H9 (cell line): ENCODE data around the gene FAM89B. TPM values are rescaled to one million over a fixed set of nuclear protein-coding genes. Genes with fewer than 3 reads are reported as not detected.

Experiments
- DNase-seq: peaks from one replicate; pipeline ENCODE4 v3.0.0-alpha.2; 2017
- H2AFZ ChIP-seq: one replicate; pipeline ENCODE4 v1.6.1; 2013; ENCODE audit warnings: mild to moderate bottlenecking, low read length, control low read depth, moderate library complexity
- H2AK5ac ChIP-seq: 2 replicates; pipeline ENCODE4 v1.6.1; 2013; ENCODE audit warnings: low read length, control low read depth, mixed read lengths; ENCODE audit not compliant: insufficient read length
- H2BK120ac ChIP-seq: one replicate; pipeline ENCODE4 v1.6.1; 2013; ENCODE audit warnings: low read depth, mild to moderate bottlenecking, low read length, control low read depth, inconsistent platforms; ENCODE audit not compliant: poor library complexity, severe bottlenecking
- H2BK12ac ChIP-seq: 2 replicates; pipeline ENCODE4 v1.6.1; 2013; ENCODE audit warnings: low read length, control low read depth, mixed read lengths, low read depth; ENCODE audit not compliant: insufficient read length
- H2BK15ac ChIP-seq: 2 replicates; pipeline ENCODE4 v1.6.1; 2013; ENCODE audit warnings: low read depth, low read length, control low read depth
- H2BK20ac ChIP-seq: one replicate; pipeline ENCODE4 v1.6.1; 2013; ENCODE audit warnings: low read depth, mild to moderate bottlenecking, low read length, control low read depth, inconsistent platforms; ENCODE audit not compliant: poor library complexity, severe bottlenecking
- H2BK5ac ChIP-seq: 2 replicates; pipeline ENCODE4 v1.6.1; 2013; ENCODE audit warnings: low read length, control low read depth, mixed read lengths; ENCODE audit not compliant: insufficient read length
- H3K14ac ChIP-seq: 2 replicates; pipeline ENCODE4 v1.6.1; 2013; ENCODE audit warnings: low read length, control low read depth; ENCODE audit not compliant: insufficient read depth
- H3K18ac ChIP-seq: 2 replicates; pipeline ENCODE4 v1.6.1; 2013; ENCODE audit warnings: low read depth, mild to moderate bottlenecking, mixed read lengths, low read length, control low read depth; ENCODE audit not compliant: insufficient read length
- H3K23ac ChIP-seq: 2 replicates; pipeline ENCODE4 v1.6.1; 2013; ENCODE audit warnings: low read length, control low read depth, mixed read lengths, low read depth; ENCODE audit not compliant: insufficient read length
- H3K23me2 ChIP-seq: 2 replicates; pipeline ENCODE4 v1.6.1; 2013; ENCODE audit warnings: low read depth, mild to moderate bottlenecking, mixed read lengths, low read length, control low read depth; ENCODE audit not compliant: insufficient read length, poor library complexity, severe bottlenecking
- H3K27ac ChIP-seq: 2 replicates; pipeline ENCODE4 v1.5.1; 2013; ENCODE audit warnings: low read length, control low read depth, mixed read lengths, low read depth; ENCODE audit not compliant: insufficient read length
- H3K27me3 ChIP-seq: 2 replicates; pipeline ENCODE4 v1.6.1; 2013; ENCODE audit warnings: low read length, control low read depth, inconsistent platforms; ENCODE audit not compliant: insufficient read depth
- H3K4ac ChIP-seq: 2 replicates; pipeline ENCODE4 v1.6.1; 2013; ENCODE audit warnings: low read depth, mild to moderate bottlenecking, control low read depth, inconsistent platforms, low read length, moderate library complexity
- H3K4me1 ChIP-seq: 2 replicates; pipeline ENCODE4 v1.6.1; 2013; ENCODE audit warnings: low read length, control low read depth, inconsistent platforms; ENCODE audit not compliant: insufficient read depth
- H3K4me2 ChIP-seq: 2 replicates; pipeline ENCODE4 v1.6.1; 2013; ENCODE audit warnings: low read length, control low read depth, mixed read lengths; ENCODE audit not compliant: insufficient read length, insufficient read depth
- H3K56ac ChIP-seq: 2 replicates; pipeline ENCODE4 v1.6.1; 2013; ENCODE audit warnings: low read depth, mild to moderate bottlenecking, mixed read lengths, low read length, control low read depth; ENCODE audit not compliant: insufficient read length
- H3K79me1 ChIP-seq: 2 replicates; pipeline ENCODE4 v1.6.1; 2013; ENCODE audit warnings: low read depth, mild to moderate bottlenecking, moderate library complexity, low read length, control low read depth, inconsistent platforms; ENCODE audit not compliant: insufficient read depth, poor library complexity, severe bottlenecking
- H3K79me2 ChIP-seq: 2 replicates; pipeline ENCODE4 v1.6.1; 2013; ENCODE audit warnings: low read length, control low read depth, inconsistent platforms; ENCODE audit not compliant: insufficient read depth
- H3K9ac ChIP-seq: 2 replicates; pipeline ENCODE4 v1.6.1; 2013; ENCODE audit warnings: low read length, control low read depth, mixed read lengths; ENCODE audit not compliant: insufficient read length; ENCODE audit errors: extremely low read depth
- H3K9me3 ChIP-seq: one replicate; pipeline ENCODE4 v1.6.1; 2013; ENCODE audit warnings: low read depth, low read length, inconsistent platforms; ENCODE audit not compliant: control insufficient read depth
- H3T11ph ChIP-seq: one replicate; pipeline ENCODE4 v1.6.1; 2013; ENCODE audit warnings: mild to moderate bottlenecking, low read length, control low read depth, inconsistent platforms
- H4K20me1 ChIP-seq: one replicate; pipeline ENCODE4 v1.6.1; 2013; ENCODE audit not compliant: control insufficient read depth, insufficient read length, insufficient read depth
- H4K5ac ChIP-seq: 2 replicates; pipeline ENCODE4 v1.6.1; 2013; ENCODE audit warnings: low read depth, mild to moderate bottlenecking, mixed read lengths, low read length, control low read depth; ENCODE audit not compliant: insufficient read length
- H4K8ac ChIP-seq: replicated peaks from 2 replicates; pipeline ENCODE4 v1.6.1; 2013; ENCODE audit warnings: low read length, control low read depth, mixed read lengths, low read depth; ENCODE audit not compliant: insufficient read length
- H4K91ac ChIP-seq: 2 replicates; pipeline ENCODE4 v1.6.1; 2013; ENCODE audit warnings: low read depth, mild to moderate bottlenecking, moderate library complexity, mixed read lengths, low read length, control low read depth; ENCODE audit not compliant: insufficient read length
- H3K27ac Mint-ChIP-seq, 3 experiments: 2 replicates in 2 of 3; 3 replicates in 1 of 3; pipeline ENCODE4 v1.8.0; 2020 to 2021; ENCODE audit warnings: mixed read lengths in 3 of 3, mild to moderate bottlenecking in 1 of 3, moderate library complexity in 1 of 3
- H3K27me3 Mint-ChIP-seq: 2 replicates; pipeline ENCODE4 v1.8.0; 2021; ENCODE audit warnings: low read depth, mild to moderate bottlenecking, moderate library complexity, mixed read lengths
- H3K36me3 Mint-ChIP-seq, 3 experiments: 2 replicates in 2 of 3; 3 replicates in 1 of 3; pipeline ENCODE4 v1.8.0; 2020 to 2021; ENCODE audit warnings: low read depth in 3 of 3, mixed read lengths in 3 of 3; ENCODE audit not compliant: insufficient read depth in 1 of 3
- H3K4me1 Mint-ChIP-seq, 2 experiments: 2 replicates each; pipeline ENCODE4 v1.8.0; 2020; ENCODE audit warnings: mixed read lengths in 2 of 2
- H3K4me3 Mint-ChIP-seq, 2 experiments: 2 replicates in 1 of 2; 3 replicates in 1 of 2; pipeline ENCODE4 v1.8.0; 2020 to 2021; ENCODE audit warnings: mild to moderate bottlenecking in 2 of 2, mixed read lengths in 2 of 2, moderate library complexity in 1 of 2
- H3K9me3 Mint-ChIP-seq, 2 experiments: 2 replicates in 1 of 2; 3 replicates in 1 of 2; pipeline ENCODE4 v1.8.0; 2020; ENCODE audit warnings: mild to moderate bottlenecking in 2 of 2, mixed read lengths in 2 of 2, moderate library complexity in 1 of 2
- WGBS: extraction: QIAGEN DNeasy Blood & Tissue Kit; methylation state at CpG from one replicate; pipeline ENCODE4 v1.1.7; 2013; ENCODE audit warnings: missing lambda C conversion rate, low lambda C conversion rate, mixed read lengths; ENCODE audit not compliant: insufficient read length; ENCODE audit errors: extremely low coverage; 5-methylcytosine and 5-hydroxymethylcytosine counted together
- total RNA-seq: library from RNA; stranded (reverse); gene quantifications from 2 replicates; pipeline ENCODE4 v1.2.1, GENCODE V29; 2021
- TF ChIP-seq, protein P1 (sequence below): fragments of 200-600 bp; sonication (generic); conservative IDR thresholded peaks from 3 replicates; pipeline ENCODE4 v1.8.0; 2021; ENCODE audit warnings: antibody characterized with exemption, mild to moderate bottlenecking

FAM89B gene
- total RNA-seq, 1 experiment from 2014 or later, result 21.7 TPM

- H3K36me3 Mint-ChIP-seq, result peaks cover 3 to 7% (median 4%) of the 10 kb centered on the region in 3 experiments; a peak in 4 of 7 replicates
- Histone ChIP-seq H2BK120ac (no peak within 1 kb of the TSS), H3K23me2 (peaks cover 13% of the 10 kb centered on the region), H3K79me2 (no peaks in the 10 kb centered on the region; the same call in 1 of the 2 replicates), H4K8ac (no peak within 1 kb of the TSS), H2BK15ac (no peak within 1 kb of the TSS; the same call in 1 of the 2 replicates), H3K27me3 (peaks cover 8% of the 10 kb centered on the region; the same call in 1 of the 2 replicates), H3K14ac (peak within 1 kb of the TSS; percentile 41; the same call in 1 of the 2 replicates), H4K20me1 (no peaks in the 10 kb centered on the region), H3K4me2 (peak within 1 kb of the TSS; percentile 60), H3K23ac (no peak within 1 kb of the TSS), H2AFZ (no peak within 1 kb of the TSS), H3T11ph (no peak within 1 kb of the TSS), H2BK12ac (no peak within 1 kb of the TSS), H4K91ac (no peak within 1 kb of the TSS), H4K5ac (no peak within 1 kb of the TSS), H3K4me1 (no peaks in the 10 kb centered on the region; the same call in 1 of the 2 replicates), H3K79me1 (peaks cover 3% of the 10 kb centered on the region), H3K27ac (no peak within 1 kb of the TSS), H3K9ac (no peak within 1 kb of the TSS), H2BK20ac (no peak within 1 kb of the TSS), H3K9me3 (no peaks in the 10 kb centered on the region), H3K18ac (no peak within 1 kb of the TSS), H2AK5ac (no peak within 1 kb of the TSS), H2BK5ac (no peak within 1 kb of the TSS), H3K4ac (no peak within 1 kb of the TSS), H3K56ac (no peak within 1 kb of the TSS)
- no CpG with 5 or more reads among the region's 69 CpGs for WGBS
- peak within 1 kb of the TSS; percentile 63 to 86 for H3K4me3 Mint-ChIP-seq
- TF ChIP-seq, protein P1, sequence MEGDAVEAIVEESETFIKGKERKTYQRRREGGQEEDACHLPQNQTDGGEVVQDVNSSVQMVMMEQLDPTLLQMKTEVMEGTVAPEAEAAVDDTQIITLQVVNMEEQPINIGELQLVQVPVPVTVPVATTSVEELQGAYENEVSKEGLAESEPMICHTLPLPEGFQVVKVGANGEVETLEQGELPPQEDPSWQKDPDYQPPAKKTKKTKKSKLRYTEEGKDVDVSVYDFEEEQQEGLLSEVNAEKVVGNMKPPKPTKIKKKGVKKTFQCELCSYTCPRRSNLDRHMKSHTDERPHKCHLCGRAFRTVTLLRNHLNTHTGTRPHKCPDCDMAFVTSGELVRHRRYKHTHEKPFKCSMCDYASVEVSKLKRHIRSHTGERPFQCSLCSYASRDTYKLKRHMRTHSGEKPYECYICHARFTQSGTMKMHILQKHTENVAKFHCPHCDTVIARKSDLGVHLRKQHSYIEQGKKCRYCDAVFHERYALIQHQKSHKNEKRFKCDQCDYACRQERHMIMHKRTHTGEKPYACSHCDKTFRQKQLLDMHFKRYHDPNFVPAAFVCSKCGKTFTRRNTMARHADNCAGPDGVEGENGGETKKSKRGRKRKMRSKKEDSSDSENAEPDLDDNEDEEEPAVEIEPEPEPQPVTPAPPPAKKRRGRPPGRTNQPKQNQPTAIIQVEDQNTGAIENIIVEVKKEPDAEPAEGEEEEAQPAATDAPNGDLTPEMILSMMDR, result no peak
- DNase-seq, result no peak
- H3K9me3 Mint-ChIP-seq, result no peaks in the 10 kb centered on the region
- H3K4me1 Mint-ChIP-seq, result peaks cover 27 to 49% of the 10 kb centered on the region in 2 experiments
- no peak within 1 kb of the TSS; a peak in 1 of 7 replicates for H3K27ac Mint-ChIP-seq
- H3K27me3 Mint-ChIP-seq, result peaks cover 31% of the 10 kb centered on the region
Observed at GRCh38 chr11:65575568-65576231, 3.4 kb downstream of the FAM89B start, which contains the start of gene EHBP1L1. TSS of gene EHBP1L1 (plus strand) at chr11:65576053. CDS start at chr11:65576303, 250 bp downstream.
